HEK293 (cell line): ENCODE measurements around the gene UBASH3B.

ENCODE experiments used
- MEIS1 ChIP-seq: sonication (generic); formaldehyde crosslinking; IDR thresholded peaks from 2 replicates; pipeline ENCODE4 v1.8.1; 2022; ENCODE audit warnings: missing genetic modification reagents, mild to moderate bottlenecking, borderline replicate concordance
- ZBTB7A ChIP-seq: fragments of 450-650 bp; formaldehyde crosslinking; IDR thresholded peaks from 2 replicates; pipeline ENCODE4 v1.5.1; 2016; ENCODE audit warnings: low read depth, missing biosample characterization, missing genetic modification characterization
- ZBTB8A ChIP-seq: fragments of 450-650 bp; formaldehyde crosslinking; IDR thresholded peaks from 2 replicates; pipeline ENCODE4 v1.5.1; 2016; ENCODE audit warnings: missing biosample characterization, missing genetic modification characterization
- ZFP37 ChIP-seq: fragments of 450-650 bp; formaldehyde crosslinking; IDR thresholded peaks from 2 replicates; pipeline ENCODE4 v1.5.1; 2016; ENCODE audit warnings: missing biosample characterization, missing genetic modification characterization
- ZNF248 ChIP-seq: fragments of 450-650 bp; formaldehyde crosslinking; IDR thresholded peaks from 2 replicates; pipeline ENCODE4 v1.5.1; 2017; ENCODE audit warnings: missing biosample characterization, missing genetic modification characterization
- ZNF266 ChIP-seq: fragments of 450-650 bp; formaldehyde crosslinking; IDR thresholded peaks from 2 replicates; pipeline ENCODE4 v1.5.1; 2016; ENCODE audit warnings: missing biosample characterization, missing genetic modification characterization, low read depth
- ZNF37A ChIP-seq: fragments of 450-650 bp; IDR thresholded peaks from 2 replicates; pipeline ENCODE4 v1.5.1; 2018; ENCODE audit warnings: missing biosample characterization, missing genetic modification characterization
- ZNF747 ChIP-seq: fragments of 450-650 bp; formaldehyde crosslinking; IDR thresholded peaks from 2 replicates; pipeline ENCODE4 v1.5.1; 2016; ENCODE audit warnings: missing biosample characterization, missing genetic modification characterization
- TF ChIP-seq, protein P1 (sequence below): fragments of 450-650 bp; formaldehyde crosslinking; IDR thresholded peaks from 2 replicates; pipeline ENCODE4 v1.5.1; 2016; ENCODE audit warnings: missing biosample characterization, missing genetic modification characterization
- TF ChIP-seq, protein P2 (sequence below): fragments of 450-650 bp; formaldehyde crosslinking; IDR thresholded peaks from 2 replicates; pipeline ENCODE4 v1.5.1; 2016; ENCODE audit warnings: missing biosample characterization, missing genetic modification characterization
- TF ChIP-seq, protein P3 (sequence below): fragments of 450-650 bp; formaldehyde crosslinking; IDR thresholded peaks from 2 replicates; pipeline ENCODE4 v1.5.1; 2016; ENCODE audit warnings: missing biosample characterization, missing genetic modification characterization

DNA sequence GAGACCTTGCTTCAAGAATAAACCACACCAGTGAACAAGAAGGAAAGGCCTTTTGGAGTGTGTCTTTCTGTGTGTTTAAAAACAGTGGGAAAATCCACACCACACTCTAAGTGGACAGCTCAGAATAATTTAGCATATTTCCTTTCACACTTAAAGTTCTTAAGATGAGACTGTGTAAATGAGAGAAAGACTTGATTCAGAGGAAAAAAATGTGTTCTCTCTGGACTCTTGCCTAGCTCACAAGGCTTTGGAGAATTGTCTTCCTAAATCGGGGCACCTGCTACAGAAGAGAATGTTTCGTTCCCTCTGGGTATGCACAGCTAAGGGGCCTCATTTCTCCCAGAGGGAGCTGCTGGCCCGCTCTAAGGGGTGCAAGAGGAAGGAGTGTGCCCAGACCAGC, 154.3 kb downstream of the UBASH3B start:
- TF ChIP-seq, protein P1, sequence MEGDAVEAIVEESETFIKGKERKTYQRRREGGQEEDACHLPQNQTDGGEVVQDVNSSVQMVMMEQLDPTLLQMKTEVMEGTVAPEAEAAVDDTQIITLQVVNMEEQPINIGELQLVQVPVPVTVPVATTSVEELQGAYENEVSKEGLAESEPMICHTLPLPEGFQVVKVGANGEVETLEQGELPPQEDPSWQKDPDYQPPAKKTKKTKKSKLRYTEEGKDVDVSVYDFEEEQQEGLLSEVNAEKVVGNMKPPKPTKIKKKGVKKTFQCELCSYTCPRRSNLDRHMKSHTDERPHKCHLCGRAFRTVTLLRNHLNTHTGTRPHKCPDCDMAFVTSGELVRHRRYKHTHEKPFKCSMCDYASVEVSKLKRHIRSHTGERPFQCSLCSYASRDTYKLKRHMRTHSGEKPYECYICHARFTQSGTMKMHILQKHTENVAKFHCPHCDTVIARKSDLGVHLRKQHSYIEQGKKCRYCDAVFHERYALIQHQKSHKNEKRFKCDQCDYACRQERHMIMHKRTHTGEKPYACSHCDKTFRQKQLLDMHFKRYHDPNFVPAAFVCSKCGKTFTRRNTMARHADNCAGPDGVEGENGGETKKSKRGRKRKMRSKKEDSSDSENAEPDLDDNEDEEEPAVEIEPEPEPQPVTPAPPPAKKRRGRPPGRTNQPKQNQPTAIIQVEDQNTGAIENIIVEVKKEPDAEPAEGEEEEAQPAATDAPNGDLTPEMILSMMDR (tag by site-specific recombination): no peak
- TF ChIP-seq ZFP37 (no peak), ZBTB8A (tag by site-specific recombination) (no peak), MEIS1 (CRISPR knock-in tag) (no peak), ZNF266 (tag by site-specific recombination) (no peak), ZNF248 (tag by site-specific recombination) (no peak), ZNF37A (tag by site-specific recombination) (no peak), ZBTB7A (no peak), ZNF747 (tag by site-specific recombination) (no peak)
- TF ChIP-seq, protein P2, sequence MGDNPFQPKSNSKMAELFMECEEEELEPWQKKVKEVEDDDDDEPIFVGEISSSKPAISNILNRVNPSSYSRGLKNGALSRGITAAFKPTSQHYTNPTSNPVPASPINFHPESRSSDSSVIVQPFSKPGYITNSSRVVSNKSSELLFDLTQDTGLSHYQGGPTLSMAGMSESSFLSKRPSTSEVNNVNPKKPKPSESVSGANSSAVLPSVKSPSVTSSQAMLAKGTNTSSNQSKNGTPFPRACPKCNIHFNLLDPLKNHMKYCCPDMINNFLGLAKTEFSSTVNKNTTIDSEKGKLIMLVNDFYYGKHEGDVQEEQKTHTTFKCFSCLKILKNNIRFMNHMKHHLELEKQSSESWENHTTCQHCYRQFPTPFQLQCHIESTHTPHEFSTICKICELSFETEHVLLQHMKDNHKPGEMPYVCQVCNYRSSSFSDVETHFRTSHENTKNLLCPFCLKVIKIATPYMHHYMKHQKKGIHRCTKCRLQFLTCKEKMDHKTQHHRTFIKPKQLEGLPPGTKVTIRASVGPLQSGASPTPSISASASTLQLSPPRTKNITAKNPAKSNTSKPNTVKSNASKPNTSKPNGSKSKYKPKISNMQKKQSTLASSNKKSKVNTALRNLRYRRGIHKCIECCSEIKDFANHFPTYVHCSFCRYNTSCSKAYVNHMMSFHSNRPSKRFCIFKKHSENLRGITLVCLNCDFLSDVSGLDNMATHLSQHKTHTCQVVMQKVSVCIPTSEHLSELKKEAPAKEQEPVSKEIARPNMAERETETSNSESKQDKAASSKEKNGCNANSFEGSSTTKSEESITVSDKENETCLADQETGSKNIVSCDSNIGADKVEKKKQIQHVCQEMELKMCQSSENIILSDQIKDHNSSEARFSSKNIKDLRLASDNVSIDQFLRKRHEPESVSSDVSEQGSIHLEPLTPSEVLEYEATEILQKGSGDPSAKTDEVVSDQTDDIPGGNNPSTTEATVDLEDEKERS (tag by site-specific recombination): no peak
- TF ChIP-seq, protein P3, sequence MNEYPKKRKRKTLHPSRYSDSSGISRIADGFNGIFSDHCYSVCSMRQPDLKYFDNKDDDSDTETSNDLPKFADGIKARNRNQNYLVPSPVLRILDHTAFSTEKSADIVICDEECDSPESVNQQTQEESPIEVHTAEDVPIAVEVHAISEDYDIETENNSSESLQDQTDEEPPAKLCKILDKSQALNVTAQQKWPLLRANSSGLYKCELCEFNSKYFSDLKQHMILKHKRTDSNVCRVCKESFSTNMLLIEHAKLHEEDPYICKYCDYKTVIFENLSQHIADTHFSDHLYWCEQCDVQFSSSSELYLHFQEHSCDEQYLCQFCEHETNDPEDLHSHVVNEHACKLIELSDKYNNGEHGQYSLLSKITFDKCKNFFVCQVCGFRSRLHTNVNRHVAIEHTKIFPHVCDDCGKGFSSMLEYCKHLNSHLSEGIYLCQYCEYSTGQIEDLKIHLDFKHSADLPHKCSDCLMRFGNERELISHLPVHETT (tag by site-specific recombination): no peak
